ENCODE measurements around the gene SLC1A2.

Gene SLC1A2

DNA sequence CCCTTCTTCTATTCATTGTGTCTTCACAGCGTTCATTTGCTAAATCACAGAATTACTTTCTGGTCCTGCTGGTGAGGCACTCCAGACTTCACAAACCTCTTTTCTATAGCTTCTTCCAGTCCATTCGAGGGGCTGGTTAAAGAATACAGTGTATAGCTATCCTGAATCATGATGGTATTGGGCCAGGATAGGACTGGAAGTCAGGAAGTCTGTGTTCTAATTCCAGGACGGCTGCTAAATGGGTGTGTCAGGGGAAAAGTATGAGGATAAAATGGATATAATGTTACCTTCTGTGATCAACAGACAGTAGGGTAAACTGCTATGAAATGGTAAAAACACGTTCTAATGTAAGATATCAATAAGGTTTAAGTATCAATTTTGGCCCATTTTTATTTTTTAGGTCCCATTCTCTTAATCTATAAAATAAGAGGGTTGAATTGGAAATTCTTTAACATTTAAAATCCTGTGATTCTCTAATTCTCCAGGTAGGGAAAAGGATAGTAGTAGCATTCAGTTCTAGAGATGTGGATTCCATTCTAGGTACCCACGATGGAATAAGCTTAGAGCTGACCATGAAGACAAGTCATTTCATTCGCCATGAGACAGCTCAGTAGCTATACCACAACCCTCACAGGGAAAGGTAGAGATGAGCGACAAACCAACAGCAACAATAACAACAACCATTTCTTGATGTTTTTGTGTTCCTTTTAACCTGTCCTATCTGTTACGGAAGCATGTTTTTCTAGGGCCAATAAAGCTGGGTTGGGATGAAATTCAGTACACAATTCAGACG, 96.1 kb downstream of the SLC1A2 start:
- DNase-seq, result no peak

DNA sequence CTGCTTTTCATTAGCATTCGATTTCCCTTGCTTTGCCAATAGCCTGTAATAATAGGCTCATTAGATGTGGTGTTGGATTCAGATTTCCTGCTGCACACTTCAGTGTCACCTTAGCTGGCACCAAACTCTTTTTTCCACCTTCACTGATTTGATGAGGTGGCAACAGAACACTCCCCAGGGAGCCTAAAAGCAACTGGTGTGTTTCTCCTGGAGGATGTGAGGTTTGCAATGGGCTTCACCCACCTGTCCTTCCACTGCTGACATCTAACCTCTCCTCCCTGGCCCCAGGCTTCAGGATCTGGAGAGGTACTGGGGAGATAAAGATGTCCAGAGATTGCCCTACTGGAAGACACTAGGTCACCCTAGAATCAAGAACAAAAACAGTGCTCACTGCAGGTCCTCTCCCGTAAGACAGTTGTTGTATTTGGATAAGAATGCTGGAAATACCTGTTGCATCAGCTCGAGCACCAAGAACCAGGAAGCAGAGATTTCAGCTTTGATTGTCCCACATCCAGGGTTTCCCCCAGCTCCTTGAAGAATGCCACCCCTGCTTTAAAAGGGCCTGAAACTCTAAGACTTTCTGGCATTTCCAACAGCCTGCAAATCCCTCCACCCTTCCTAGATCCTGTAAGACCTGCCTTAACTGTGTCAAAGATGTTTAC, 96.9 kb downstream of the SLC1A2 start:
- no peak for DNase-seq

DNA sequence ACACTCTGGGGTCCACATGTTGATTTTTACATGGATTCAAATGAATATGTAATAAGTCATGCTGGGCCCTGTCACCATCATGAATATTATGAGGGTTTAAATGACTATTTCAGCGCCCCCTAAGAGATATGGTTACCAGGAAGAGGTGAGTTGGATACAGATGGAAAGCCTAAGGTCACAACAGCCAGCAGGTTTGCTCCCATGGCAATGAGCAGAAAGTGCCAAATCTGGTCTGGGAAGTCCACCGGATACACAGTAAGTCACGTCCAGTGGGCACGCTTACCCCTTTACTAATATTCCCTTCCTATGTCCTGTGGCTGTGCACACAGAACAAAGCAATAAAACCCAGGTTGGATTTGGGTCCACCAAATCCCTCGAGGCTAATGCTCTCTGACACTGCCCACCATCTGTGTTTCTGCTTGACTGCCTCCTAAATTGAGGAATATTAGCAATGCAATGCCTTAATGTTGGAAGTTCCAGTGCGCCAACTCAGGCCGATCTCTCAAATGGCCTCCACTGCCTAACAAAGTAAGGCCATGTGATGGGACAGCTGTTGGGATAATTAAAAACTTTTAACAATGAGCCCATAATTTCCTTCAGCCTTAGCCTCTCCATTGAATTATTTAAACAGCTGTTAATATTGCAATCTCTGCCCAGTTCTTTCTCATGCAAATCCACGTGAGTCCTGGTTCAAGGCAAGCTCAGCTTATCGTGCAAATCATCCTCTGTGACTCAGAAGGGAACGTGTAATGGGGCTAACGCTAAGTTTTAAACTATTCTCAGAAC, 97.6 kb downstream of the SLC1A2 start:
- no peak for DNase-seq

- no peak for DNase-seq
Measured at GRCh38 chr11:35321111-35321510, 98.2 kb downstream of the SLC1A2 start.

DNA sequence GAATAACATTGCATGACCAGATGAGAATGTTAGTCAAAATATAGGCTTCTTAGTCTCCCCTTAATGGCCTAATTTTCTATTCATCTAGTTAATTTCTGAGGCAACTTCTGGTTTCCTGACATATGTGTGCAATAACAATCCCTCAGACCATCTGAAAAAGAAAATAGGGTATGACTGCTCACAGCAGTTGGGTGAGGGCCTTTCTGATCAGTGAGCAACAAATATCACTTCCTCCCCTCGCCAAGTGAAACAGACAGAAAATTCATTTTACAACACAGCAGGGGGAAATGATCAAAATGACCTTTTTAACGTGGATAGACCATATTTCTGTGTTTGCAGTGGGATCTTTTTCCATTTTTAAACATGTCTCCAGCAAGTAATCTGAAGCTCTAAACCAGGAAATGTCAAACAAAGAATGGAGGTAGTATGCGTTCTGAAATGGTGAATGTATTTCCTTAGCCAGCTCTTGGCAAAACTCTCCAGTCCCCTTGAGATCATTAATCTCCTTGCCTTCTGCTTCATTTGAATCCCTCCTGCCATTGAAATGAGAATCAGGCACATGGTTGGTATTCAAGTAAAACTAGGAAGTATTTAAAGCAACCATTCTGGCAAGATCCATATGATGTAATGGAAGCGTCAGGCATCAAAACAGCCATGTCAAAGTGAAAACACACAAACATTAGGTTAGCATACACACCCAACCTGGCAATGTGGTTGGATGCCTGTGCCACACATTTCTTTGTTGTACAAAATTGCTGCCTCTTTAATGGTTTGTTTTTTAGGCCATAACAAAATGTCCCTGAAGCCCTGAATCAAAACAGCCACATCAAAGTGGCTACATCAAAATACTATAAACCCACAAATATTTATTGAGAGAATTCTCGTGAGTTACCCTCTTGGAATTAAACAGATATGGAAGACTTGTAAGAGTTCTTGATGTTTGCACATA, 100.1 kb downstream of the SLC1A2 start:
- no peak for DNase-seq

GRCh38 chr11:35318309-35318708, 101.0 kb downstream of the SLC1A2 start:
- no peak for DNase-seq

DNA sequence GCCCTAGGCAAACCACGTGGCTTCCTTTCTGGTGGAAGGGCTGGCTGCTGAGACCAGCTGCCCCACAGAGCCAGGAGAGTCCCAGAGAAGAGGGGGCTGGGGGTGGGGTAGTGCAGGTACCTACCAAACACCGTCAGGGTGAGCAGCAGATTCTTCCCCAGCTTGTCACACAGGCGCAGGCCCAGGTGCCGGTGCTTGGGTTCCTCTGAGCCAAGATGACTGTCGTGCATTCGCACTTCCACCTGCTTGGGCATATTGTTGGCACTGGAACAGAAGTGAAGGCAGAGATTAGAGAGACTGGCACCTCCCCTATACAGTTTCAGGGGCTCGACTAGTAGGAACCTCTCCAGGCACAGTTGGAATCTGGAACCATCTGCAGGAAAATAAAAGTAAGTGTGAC, 102.1 kb downstream of the SLC1A2 start:
- no peak for DNase-seq

GRCh38 chr11:35316161-35316560, 103.2 kb downstream of the SLC1A2 start:
- no peak for DNase-seq

DNA sequence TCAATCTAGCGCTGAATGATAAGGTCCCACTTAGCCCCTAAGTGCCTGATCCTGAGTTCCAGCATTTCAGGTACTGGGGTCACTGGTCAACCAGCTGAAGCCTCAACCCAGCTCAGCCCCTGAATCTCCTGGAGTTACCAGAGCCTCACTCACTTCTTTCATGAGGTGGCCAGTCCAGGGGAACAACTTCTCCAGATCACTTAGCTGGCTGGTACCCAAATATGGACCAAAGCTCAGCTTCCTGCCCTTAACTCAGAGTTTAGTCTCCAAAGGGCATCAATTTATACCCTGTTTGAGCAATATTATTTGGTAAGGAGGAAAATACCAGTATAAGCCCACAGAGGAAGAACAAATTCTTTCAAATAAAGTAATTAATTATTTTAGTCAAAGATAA, 105.6 kb downstream of the SLC1A2 start:
- no peak for DNase-seq

DNA sequence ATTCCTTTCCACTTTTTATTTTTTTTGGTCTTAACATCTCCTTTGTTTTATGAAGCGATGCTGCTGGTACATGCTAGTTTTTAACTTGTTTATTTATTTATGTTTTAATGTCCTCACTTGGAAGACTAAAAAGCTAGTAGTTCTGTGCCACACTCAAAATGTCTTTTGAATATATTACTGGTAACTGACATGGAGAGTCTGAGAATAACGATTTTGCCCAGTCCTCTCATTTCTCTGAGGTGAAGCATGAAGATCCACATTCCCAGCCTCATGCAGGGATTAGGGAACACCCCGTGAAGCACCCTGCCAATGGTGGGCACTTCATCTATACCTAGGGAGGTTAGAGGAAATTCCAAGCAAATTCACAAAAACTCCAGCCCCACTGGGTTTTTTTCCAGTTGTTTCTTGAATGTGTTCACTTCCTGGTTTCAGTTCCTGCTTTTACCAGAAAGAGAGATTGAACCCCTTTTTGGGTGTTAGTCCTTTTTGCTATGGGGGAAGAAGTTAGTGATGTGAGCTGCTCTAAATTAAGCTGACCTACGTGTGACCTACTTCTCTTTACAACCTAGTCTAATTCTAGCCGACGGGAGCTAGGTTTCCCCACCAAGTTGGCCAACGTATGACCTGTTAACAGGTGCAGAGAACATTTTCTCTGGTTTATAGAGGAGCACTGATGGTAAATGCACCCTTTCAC, 106.1 kb downstream of the SLC1A2 start:
- DNase-seq, result no peak

- no peak for DNase-seq
Measured at GRCh38 chr11:35311331-35311730, 108.0 kb downstream of the SLC1A2 start.

DNA sequence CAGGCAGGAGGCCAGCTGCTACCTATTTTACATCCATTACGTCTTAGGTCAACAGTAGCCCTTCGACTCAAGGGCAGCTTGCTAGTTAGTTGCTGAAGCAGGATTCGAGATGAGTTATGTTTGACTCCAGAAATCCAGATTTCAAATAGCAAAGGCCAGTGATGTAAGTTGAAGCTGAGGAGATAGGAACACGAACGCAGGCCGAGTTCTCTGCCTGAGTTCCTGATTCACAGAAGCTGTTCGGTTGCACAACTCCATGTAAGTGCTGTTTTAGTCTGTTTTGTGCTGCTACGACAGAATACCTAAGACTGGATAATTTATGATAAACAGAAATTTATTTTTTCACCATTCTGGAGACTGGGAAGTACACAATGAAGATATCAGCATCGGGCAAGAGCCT, 111.2 kb downstream of the SLC1A2 start:
- no peak for DNase-seq

- no peak for DNase-seq
Measured at GRCh38 chr11:35307221-35307621, 112.1 kb downstream of the SLC1A2 start.

DNA sequence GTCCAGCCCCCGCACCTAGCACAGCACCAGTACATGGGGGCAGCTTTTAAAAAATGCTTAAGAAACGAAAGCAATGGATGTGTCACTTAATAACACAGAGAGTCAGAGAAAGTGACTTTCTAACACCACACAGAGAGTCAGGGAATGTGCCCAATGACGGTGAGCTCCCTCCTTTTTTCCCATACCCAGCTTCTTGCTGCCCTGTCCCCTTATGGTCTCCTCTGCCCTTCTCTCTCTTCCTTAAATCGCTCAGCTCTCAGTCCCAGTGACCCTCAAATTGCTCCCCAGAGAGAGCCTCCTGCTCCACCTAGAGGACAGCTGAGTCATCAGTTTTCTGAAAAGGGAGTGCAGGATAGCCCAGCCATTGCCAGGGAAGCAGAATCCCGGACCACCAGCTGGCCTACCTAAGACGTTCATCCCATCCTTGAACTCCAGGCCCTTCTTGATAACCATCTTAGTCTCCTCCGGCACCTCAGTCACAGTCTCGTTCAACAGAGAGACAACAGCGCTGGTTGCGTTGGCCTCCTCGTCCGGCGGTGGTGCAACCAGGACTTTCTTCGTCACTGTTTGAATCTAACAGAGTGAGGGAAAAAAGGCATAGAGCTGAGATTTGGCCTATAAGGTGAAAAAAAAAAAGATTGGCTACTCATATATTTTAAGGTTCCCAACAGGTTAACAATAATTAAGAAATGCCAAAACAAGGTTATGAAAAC, 113.5 kb downstream of the SLC1A2 start:
- DNase-seq, result peak; percentile 33

DNA sequence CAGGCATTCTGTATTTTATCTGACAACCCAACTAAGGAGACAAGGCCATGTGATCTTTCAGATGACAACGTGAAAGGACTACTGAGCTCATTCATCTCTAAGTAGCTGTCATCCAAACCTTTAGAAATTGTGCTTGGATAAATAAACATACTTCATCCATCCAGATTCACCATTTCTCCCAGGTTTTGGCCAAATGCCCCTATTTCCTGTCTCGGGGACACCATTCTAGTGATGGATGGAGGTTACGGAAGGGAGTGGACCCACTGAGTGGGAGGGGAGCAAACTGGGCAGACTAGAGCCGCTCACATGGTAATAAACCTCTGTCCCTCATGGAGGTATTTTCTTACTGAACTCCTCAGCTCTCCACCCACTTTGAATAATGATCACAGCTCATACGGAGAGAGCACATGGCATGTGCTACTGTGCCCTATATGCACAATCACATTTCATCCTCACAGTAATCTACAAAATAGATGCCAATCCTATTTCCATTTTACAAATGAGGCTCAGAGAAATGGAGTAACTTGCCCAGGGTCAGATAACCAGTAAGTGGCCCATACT, 114.4 kb downstream of the SLC1A2 start:
- DNase-seq, result no peak

GRCh38 chr11:35304386-35304775, 115.0 kb downstream of the SLC1A2 start:
- DNase-seq, result no peak

GRCh38 chr11:35303596-35304385, 115.6 kb downstream of the SLC1A2 start:
- no peak for DNase-seq

GRCh38 chr11:35302398-35302797, 117.0 kb downstream of the SLC1A2 start:
- DNase-seq, result no peak

GRCh38 chr11:35298369-35298768, 121.0 kb downstream of the SLC1A2 start:
- no peak for DNase-seq

- no peak for DNase-seq
Measured at GRCh38 chr11:35295751-35296150, 123.6 kb downstream of the SLC1A2 start.
